Measurements from ENCODE around the gene CFAP206. TPM values are rescaled to one million over a fixed set of nuclear protein-coding genes. Genes with fewer than 3 reads are reported as not detected.

CFAP206 gene
- total RNA-seq, 2 experiments from 2014 or later = 0.11 TPM; not detected in 1

DNA sequence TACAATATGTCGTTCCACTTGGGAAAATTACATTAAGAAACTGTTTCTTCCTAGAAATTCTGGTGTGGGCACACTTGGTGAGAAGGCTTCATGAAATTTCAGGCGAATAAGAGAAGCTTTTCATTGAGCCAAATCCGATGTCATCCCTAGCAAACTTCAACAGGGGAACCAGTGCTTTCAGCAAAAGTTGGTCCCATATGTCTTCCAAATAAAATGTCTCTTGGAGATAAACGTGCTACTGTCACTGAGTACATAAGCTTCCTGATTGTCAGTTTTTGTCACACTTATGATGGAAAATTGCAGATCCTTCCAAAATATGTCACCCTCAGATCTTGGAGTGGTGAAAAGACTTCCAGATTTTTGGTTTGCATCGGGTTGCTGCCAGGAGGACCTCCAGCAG, 33.9 kb downstream of the CFAP206 start:
- H3K27ac ChIP-seq (ENCODE audit: low read depth in 1 of 2, low read length in 2 of 2) = no peak overlapping the region
- Mint-ChIP-seq H3K9me3 (peaks cover 3% of the 10 kb centered on the region), H3K36me3 (ENCODE audit: low read depth) (no peaks in the 10 kb centered on the region), H3K4me1 (ENCODE audit: low read depth) (no peaks in the 10 kb centered on the region), H3K4me3 (no peak overlapping the region), H3K27me3 (peaks cover 36% of the 10 kb centered on the region), H3K27ac (no peak overlapping the region)
- intact Hi-C loops (cut with DNase I, micrococcal nuclease) = no loop called here
- no peak for DNase-seq
- no peaks in the 10 kb centered on the region for H3K9me3 ChIP-seq (ENCODE audit: control insufficient read depth in 1 of 2, insufficient read depth in 1 of 2, low read length in 2 of 2)
- no peak for ATAC-seq (ENCODE audit: poor library complexity)
- H3K27me3 ChIP-seq (ENCODE audit: control insufficient read depth in 1 of 2, insufficient read depth in 2 of 2, low read length in 2 of 2) = no peaks in the 10 kb centered on the region
- TF ChIP-seq CTCF (IDR thresholded peaks at IDR 0.05) = no peak
- CTCF ChIA-PET = no interaction called here
- H3K4me1 ChIP-seq (ENCODE audit: insufficient read depth, low read length) = no peaks in the 10 kb centered on the region
- no peaks in the 10 kb centered on the region for H3K36me3 ChIP-seq (ENCODE audit: insufficient read depth, low read length)
- POLR2A ChIA-PET = no interaction called here
- H3K4me3 ChIP-seq (ENCODE audit: low read length) = no peak overlapping the region

GRCh38 chr6:87444362-87444761, 36.6 kb downstream of the CFAP206 start:
- CTCF ChIA-PET = interaction anchor here (0.5 kb wide), 1 partner anchor 45 kb away, joined by 5 read pairs; no protein-coding TSS in a partner anchor
- intact Hi-C loops (cut with DNase I, micrococcal nuclease) = no loop called here
- POLR2A ChIA-PET = no interaction called here
- Histone ChIP-seq H3K36me3 (ENCODE audit: insufficient read depth, low read length) (no peaks in the 10 kb centered on the region), H3K4me1 (ENCODE audit: insufficient read depth, low read length) (no peaks in the 10 kb centered on the region), H3K9me3 (ENCODE audit: control insufficient read depth in 1 of 2, insufficient read depth in 1 of 2, low read length in 2 of 2) (no peaks in the 10 kb centered on the region), H3K27ac (ENCODE audit: low read depth in 1 of 2, low read length in 2 of 2) (no peak overlapping the region), H3K27me3 (ENCODE audit: control insufficient read depth in 1 of 2, insufficient read depth in 2 of 2, low read length in 2 of 2) (peaks cover 2 to 4% of the 10 kb centered on the region in 2 experiments), H3K4me3 (ENCODE audit: low read length) (no peak overlapping the region)
- TF ChIP-seq CTCF (IDR thresholded peaks at IDR 0.05) = no peak
- Mint-ChIP-seq H3K9me3 (peaks cover 3% of the 10 kb centered on the region), H3K27me3 (peaks cover 50% of the 10 kb centered on the region), H3K36me3 (ENCODE audit: low read depth) (no peaks in the 10 kb centered on the region), H3K4me3 (no peak overlapping the region), H3K27ac (no peak overlapping the region), H3K4me1 (ENCODE audit: low read depth) (no peaks in the 10 kb centered on the region)
- ATAC-seq (ENCODE audit: poor library complexity) = no peak
- no peak for DNase-seq

DNA sequence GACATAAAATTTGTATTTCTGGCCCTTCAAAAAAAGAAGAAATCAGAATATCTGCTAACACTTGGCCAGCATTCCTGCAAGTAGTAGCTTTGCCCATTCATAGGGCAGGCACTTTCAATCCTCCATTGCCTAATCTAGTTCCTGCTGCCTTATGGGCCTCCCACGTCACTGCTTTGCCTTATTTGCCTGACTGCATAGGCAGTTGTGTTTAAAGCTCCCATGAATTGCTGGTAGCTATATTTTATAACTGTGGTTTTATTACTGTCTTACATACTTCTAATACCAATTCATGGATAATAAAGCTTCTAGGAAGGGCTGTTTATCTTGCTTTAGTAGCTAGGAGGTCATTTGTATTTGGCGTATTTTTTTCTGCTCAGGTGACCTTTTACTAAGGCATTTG, 57.3 kb downstream of the CFAP206 start:
- no peak for ATAC-seq (ENCODE audit: poor library complexity)
- peaks cover 2% of the 10 kb centered on the region for H3K9me3 Mint-ChIP-seq
- no peaks in the 10 kb centered on the region for H3K36me3 Mint-ChIP-seq (ENCODE audit: low read depth)
- H3K27ac Mint-ChIP-seq = no peak overlapping the region
- no peaks in the 10 kb centered on the region for H3K9me3 ChIP-seq (ENCODE audit: control insufficient read depth in 1 of 2, insufficient read depth in 1 of 2, low read length in 2 of 2)
- ChIA-PET POLR2A (no interaction called here), CTCF (no interaction called here)
- no peak for DNase-seq
- H3K4me1 Mint-ChIP-seq (ENCODE audit: low read depth) = no peaks in the 10 kb centered on the region
- no peak for TF ChIP-seq CTCF (IDR thresholded peaks at IDR 0.05)
- no peaks in the 10 kb centered on the region for H3K36me3 ChIP-seq (ENCODE audit: insufficient read depth, low read length)
- peaks cover 0 to 5% of the 10 kb centered on the region in 2 experiments for H3K27me3 ChIP-seq (ENCODE audit: control insufficient read depth in 1 of 2, insufficient read depth in 2 of 2, low read length in 2 of 2)
- H3K27me3 Mint-ChIP-seq = peaks cover 47% of the 10 kb centered on the region
- intact Hi-C loops (cut with DNase I, micrococcal nuclease) = no loop called here
- H3K4me3 ChIP-seq (ENCODE audit: low read length) = no peak overlapping the region
- no peaks in the 10 kb centered on the region for H3K4me1 ChIP-seq (ENCODE audit: insufficient read depth, low read length)
- no peak overlapping the region for H3K4me3 Mint-ChIP-seq
- H3K27ac ChIP-seq (ENCODE audit: low read depth in 1 of 2, low read length in 2 of 2) = no peak overlapping the region

All from CD4-positive, alpha-beta T cell (primary cell).